GM19372 (cell line): ENCODE data around the gene C6orf62.
"Not testable (repeated sequence)": the region's sequence is repeated elsewhere in the genome, so short reads cannot be mapped to it uniquely, and the experiment has no call there.

Experiments
- ATAC-seq: cut with Tn5 transposase; IDR thresholded peaks from one replicate; pipeline ENCODE4 v1.9.1; 2021; ENCODE audit warnings: mild to moderate bottlenecking, low read depth, moderate library complexity; ENCODE audit not compliant: unreplicated experiment

The C6orf62 gene

GRCh38 chr6:24719125-24719971, at the start of gene C6orf62:
Gene C6orf62 (minus strand): TSS chr6:24719154. CDS start chr6:24718668, 486 bp downstream.
- ATAC-seq, result no peak

- no peak for ATAC-seq
Measured at GRCh38 chr6:24768361-24768760, 49.4 kb upstream of the C6orf62 start.

- no peak for ATAC-seq
Measured at GRCh38 chr6:24766680-24767462, 47.9 kb upstream of the C6orf62 start.

DNA sequence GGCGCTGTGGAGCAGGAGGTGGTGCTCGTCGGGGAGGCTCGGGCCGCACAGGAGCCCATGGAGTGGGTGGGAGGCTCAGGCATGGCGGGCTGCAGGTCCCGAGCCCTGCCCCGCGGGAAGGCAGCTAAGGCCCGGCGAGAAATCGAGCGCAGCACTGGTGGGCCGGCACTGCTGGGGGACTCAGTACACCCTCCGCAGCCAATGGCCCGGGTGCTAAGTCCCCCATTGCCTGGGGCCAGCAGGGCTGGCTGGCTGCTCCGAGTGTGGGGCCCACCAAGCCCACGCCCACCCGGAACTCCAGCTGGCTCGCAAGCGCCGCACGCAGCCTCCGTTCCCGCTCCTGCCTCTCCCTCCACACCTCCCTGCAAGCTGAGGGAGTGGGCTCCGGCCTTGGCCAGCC, 47.0 kb upstream of the C6orf62 start:
- ATAC-seq, result not testable (repeated sequence)

GRCh38 chr6:24764833-24765828, 46.2 kb upstream of the C6orf62 start:
- not testable (repeated sequence) for ATAC-seq

DNA sequence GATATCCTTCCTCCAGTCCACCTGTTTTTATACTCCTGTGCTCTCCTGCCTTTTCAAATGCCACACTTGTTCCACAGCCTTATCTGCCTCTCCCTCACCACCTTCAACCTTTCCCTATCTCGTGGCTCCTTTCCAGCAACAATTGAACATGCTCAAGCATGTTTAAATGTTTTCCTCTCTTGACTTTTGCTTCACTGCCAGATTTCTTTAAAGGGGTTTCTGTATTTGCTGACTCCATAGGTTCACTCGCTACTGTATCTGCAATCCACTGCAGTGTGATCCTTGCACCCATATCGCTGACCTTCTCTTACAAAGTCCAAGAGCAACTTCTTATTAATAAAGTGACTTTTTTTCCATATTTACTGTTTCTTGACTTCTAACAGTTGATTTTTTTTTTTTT, 44.6 kb upstream of the C6orf62 start:
- ATAC-seq, result no peak

GRCh38 chr6:24761851-24762250, 42.9 kb upstream of the C6orf62 start:
- no peak for ATAC-seq

GRCh38 chr6:24761193-24761835, 42.4 kb upstream of the C6orf62 start:
- ATAC-seq, result no peak

- ATAC-seq, result no peak
Measured at GRCh38 chr6:24760210-24760609, 41.3 kb upstream of the C6orf62 start.

- ATAC-seq, result no peak
Measured at GRCh38 chr6:24759718-24760117, 40.8 kb upstream of the C6orf62 start.

DNA sequence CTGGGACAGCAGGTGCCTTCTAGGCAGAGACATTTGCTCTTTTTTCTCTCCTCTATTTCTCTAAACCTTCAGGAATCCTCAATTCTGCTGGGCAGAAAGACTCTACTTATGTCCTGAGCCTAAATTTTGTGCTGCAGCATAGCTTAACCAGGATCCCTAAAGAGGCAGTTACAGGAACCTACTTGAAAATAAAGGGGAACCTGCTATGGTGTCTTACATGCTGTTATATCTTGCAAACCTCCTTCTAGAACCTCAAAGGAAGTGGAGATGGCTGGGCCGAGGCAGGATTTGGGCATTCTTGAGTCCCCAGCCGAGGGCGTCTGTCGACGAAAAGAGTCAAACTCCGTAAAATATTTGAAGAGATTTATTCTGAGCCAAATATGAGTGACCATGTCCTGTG, 38.7 kb upstream of the C6orf62 start:
- no peak for ATAC-seq

GRCh38 chr6:24755279-24755678, 36.3 kb upstream of the C6orf62 start:
- no peak for ATAC-seq

DNA sequence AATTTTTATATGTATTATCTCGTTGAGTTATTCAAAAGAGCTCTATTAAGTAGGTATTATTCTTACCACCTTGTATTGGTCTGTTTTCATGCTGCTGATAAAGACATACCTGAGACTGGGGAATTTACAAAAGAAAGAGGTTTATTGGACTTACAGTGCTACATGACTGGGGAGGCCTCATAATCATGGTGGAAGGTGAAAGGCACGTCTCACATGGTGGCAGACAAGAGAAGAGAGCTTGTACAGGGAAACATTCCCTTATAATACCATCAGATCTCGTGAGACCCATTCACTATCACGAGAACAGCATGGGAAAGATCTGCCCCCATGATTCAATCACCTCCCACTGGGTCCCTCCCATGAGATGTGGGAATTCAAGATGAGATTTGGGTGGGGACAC, 35.4 kb upstream of the C6orf62 start:
- not testable (repeated sequence) for ATAC-seq

- no peak for ATAC-seq
Measured at GRCh38 chr6:24753545-24753944, 34.6 kb upstream of the C6orf62 start.

DNA sequence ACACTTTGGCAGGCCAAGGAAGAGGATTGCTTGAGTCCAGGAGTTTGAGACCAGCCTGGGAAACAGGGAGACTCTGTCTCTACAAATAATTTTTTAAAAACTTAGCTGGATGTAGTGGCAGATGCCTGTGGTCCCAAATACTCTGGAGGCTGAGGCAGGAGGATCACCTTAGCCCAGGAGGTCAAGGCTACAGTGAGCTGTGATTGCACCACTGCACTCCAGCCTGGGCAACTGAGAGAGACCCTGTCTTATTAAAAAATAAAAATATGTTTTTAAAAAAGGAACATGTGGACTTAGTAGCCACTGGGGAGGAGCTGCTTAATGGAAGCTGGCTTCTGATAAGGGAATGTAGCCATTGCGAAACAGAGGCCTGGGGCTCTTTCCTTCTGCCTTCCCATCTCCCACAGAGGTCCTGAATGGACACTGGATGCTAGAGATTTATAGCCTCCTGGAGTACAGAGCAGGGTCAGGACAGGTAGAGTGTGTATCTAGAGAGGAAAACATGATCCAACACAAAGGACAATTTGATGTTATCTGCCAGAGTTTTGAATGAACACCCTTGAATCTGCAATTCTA, 34.1 kb upstream of the C6orf62 start:
- ATAC-seq, result no peak

- no peak for ATAC-seq
Measured at GRCh38 chr6:24752503-24752902, 33.5 kb upstream of the C6orf62 start.

DNA sequence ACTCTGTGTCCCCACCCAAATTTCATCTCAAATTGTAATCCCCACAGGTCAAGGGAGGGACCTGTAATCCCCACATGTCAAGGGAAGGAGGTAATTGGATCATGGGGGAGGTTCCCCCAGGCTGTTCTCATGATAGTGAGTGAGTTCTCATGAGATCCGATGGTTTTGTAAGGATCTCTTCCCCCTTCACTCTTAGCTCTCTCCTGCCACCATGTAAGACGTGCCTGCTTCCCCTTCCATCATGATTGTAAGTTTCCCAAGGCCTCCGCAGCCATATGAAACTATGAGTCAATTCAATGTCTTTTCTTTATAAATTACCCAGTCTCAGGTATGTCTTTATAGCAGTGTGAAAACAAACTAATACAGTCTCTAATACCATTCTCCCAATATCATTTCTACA, 31.9 kb upstream of the C6orf62 start:
- not testable (repeated sequence) for ATAC-seq

GRCh38 chr6:24749297-24749696, 30.3 kb upstream of the C6orf62 start:
- no peak for ATAC-seq

GRCh38 chr6:24744911-24745310, 26.0 kb upstream of the C6orf62 start:
- no peak for ATAC-seq

DNA sequence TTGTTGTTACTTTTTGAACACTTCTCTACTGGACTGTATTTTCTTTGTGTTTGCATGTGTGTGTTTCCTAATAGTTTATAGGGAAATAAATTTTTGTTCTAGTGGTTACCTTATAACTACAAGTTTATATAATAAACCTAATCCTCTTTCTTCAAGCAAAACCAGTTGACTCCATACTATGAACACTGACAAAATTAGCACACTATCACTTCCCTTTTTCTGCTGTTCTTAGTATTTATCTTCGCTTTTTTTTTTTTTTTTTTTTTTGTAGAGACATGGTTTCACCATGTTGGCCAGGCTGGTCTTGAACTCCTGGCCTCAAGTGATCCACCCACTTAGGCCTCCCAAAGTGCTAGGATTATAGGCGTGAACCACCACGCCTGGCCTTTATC, 25.0 kb upstream of the C6orf62 start:
- ATAC-seq, result peak; percentile 59
